KMS-11 (cell line): ENCODE measurements around the gene NAA10.

Experiments used
- H2AFZ ChIP-seq: fragments of 200-600 bp; sonication (generic); 2 replicates; pipeline ENCODE4 v1.6.1; 2016; ENCODE audit warnings: antibody characterized with exemption, mixed run types, low read depth
- H3K27ac ChIP-seq: fragments of 200-600 bp; sonication (generic); 2 replicates; pipeline ENCODE4 v1.6.1; 2016; ENCODE audit warnings: mild to moderate bottlenecking, mixed run types
- H3K27me3 ChIP-seq: fragments of 200-600 bp; sonication (generic); 2 replicates; pipeline ENCODE4 v1.6.1; 2017; ENCODE audit warnings: mild to moderate bottlenecking, low read depth, mixed run types, moderate library complexity; ENCODE audit not compliant: insufficient read depth
- H3K36me3 ChIP-seq: fragments of 200-600 bp; sonication (generic); 2 replicates; pipeline ENCODE4 v1.6.1; 2017; ENCODE audit warnings: mild to moderate bottlenecking, mixed run types; ENCODE audit not compliant: insufficient read depth
- H3K4me1 ChIP-seq: fragments of 200-600 bp; sonication (generic); 2 replicates; pipeline ENCODE4 v1.6.1; 2016; ENCODE audit warnings: mild to moderate bottlenecking, low read depth, mixed run types; ENCODE audit not compliant: poor library complexity, severe bottlenecking
- H3K4me2 ChIP-seq: fragments of 200-600 bp; sonication (generic); 2 replicates; pipeline ENCODE4 v1.7.0; 2016; ENCODE audit warnings: mild to moderate bottlenecking, mixed run types
- H3K4me3 ChIP-seq: fragments of 200-600 bp; sonication (generic); IDR thresholded peaks from 2 replicates; pipeline ENCODE4 v1.6.1; 2017; ENCODE audit warnings: low read depth, low read length, mixed read lengths; ENCODE audit not compliant: insufficient read depth
- H3K79me2 ChIP-seq: fragments of 200-600 bp; sonication (generic); 2 replicates; pipeline ENCODE4 v1.6.1; 2016; ENCODE audit warnings: low read depth, mixed run types; ENCODE audit not compliant: insufficient read depth
- H3K9ac ChIP-seq: fragments of 200-600 bp; sonication (generic); 2 replicates; pipeline ENCODE4 v1.6.1; 2016; ENCODE audit warnings: mild to moderate bottlenecking, mixed run types
- H4K20me1 ChIP-seq: fragments of 200-600 bp; sonication (generic); 2 replicates; pipeline ENCODE4 v1.6.1; 2016; ENCODE audit warnings: mild to moderate bottlenecking, mixed run types; ENCODE audit not compliant: insufficient read depth
- CTCF ChIP-seq: fragments of 200-600 bp; sonication (generic); conservative IDR thresholded peaks from 2 replicates; pipeline ENCODE4 v1.6.1; 2017; ENCODE audit warnings: low read depth, mild to moderate bottlenecking, antibody characterized with exemption, low read length, moderate library complexity, mixed read lengths

NAA10 gene

GRCh38 chrX:153886915-153887314 lies 47.9 kb downstream of the NAA10 start:
- no peaks in the 10 kb centered on the region for H3K4me1 ChIP-seq
- no peak overlapping the region for H3K9ac ChIP-seq
- no peak overlapping the region for H3K27ac ChIP-seq
- no peak overlapping the region for H3K4me3 ChIP-seq
- H3K79me2 ChIP-seq, result no peaks in the 10 kb centered on the region
- no peak overlapping the region for H2AFZ ChIP-seq
- no peaks in the 10 kb centered on the region for H3K36me3 ChIP-seq
- H3K27me3 ChIP-seq, result peaks cover 27% of the 10 kb centered on the region; the same call in 1 of the 2 replicates
- H4K20me1 ChIP-seq, result no peaks in the 10 kb centered on the region
- TF ChIP-seq CTCF, result no peak
- H3K4me2 ChIP-seq, result no peak overlapping the region

GRCh38 chrX:153885968-153886903 lies 48.6 kb downstream of the NAA10 start, which contains the start of gene L1CAM:
L1CAM (minus strand) TSS chrX:153886173; CDS start chrX:153875836, 10,337 bp downstream.
- no peaks in the 10 kb centered on the region for H3K36me3 ChIP-seq
- peaks cover 33% of the 10 kb centered on the region; the same call in 1 of the 2 replicates for H3K27me3 ChIP-seq
- H2AFZ ChIP-seq, result no peak within 1 kb of the TSS
- no peak within 1 kb of the TSS for H3K4me3 ChIP-seq
- no peaks in the 10 kb centered on the region for H4K20me1 ChIP-seq
- no peak within 1 kb of the TSS; the same call in 1 of the 2 replicates for H3K4me2 ChIP-seq
- no peaks in the 10 kb centered on the region for H3K79me2 ChIP-seq
- no peaks in the 10 kb centered on the region for H3K4me1 ChIP-seq
- H3K27ac ChIP-seq, result no peak within 1 kb of the TSS
- no peak within 1 kb of the TSS for H3K9ac ChIP-seq
- TF ChIP-seq CTCF, result no peak

- no peak overlapping the region for H3K27ac ChIP-seq
- no peaks in the 10 kb centered on the region for H3K79me2 ChIP-seq
- H3K4me2 ChIP-seq, result no peak overlapping the region; the same call in 1 of the 2 replicates
- no peak overlapping the region for H2AFZ ChIP-seq
- H3K9ac ChIP-seq, result no peak overlapping the region
- peaks cover 36% of the 10 kb centered on the region; the same call in 1 of the 2 replicates for H3K27me3 ChIP-seq
- no peak overlapping the region for H3K4me3 ChIP-seq
- H3K4me1 ChIP-seq, result no peaks in the 10 kb centered on the region
- H3K36me3 ChIP-seq, result no peaks in the 10 kb centered on the region
- no peaks in the 10 kb centered on the region for H4K20me1 ChIP-seq
- TF ChIP-seq CTCF, result no peak
Measured at GRCh38 chrX:153885208-153885787, 49.5 kb downstream of the NAA10 start.

- H3K27me3 ChIP-seq, result peaks cover 36% of the 10 kb centered on the region; the same call in 1 of the 2 replicates
- no peak overlapping the region for H3K4me3 ChIP-seq
- TF ChIP-seq CTCF, result no peak
- no peak overlapping the region for H3K27ac ChIP-seq
- no peak overlapping the region for H2AFZ ChIP-seq
- H3K79me2 ChIP-seq, result no peaks in the 10 kb centered on the region
- no peak overlapping the region for H3K4me2 ChIP-seq
- H3K9ac ChIP-seq, result no peak overlapping the region
- H3K36me3 ChIP-seq, result no peaks in the 10 kb centered on the region
- no peaks in the 10 kb centered on the region for H3K4me1 ChIP-seq
- H4K20me1 ChIP-seq, result no peaks in the 10 kb centered on the region
Measured at GRCh38 chrX:153884590-153884989, 50.2 kb downstream of the NAA10 start.
